ENCODE data around the gene B4GALT1.

DNA sequence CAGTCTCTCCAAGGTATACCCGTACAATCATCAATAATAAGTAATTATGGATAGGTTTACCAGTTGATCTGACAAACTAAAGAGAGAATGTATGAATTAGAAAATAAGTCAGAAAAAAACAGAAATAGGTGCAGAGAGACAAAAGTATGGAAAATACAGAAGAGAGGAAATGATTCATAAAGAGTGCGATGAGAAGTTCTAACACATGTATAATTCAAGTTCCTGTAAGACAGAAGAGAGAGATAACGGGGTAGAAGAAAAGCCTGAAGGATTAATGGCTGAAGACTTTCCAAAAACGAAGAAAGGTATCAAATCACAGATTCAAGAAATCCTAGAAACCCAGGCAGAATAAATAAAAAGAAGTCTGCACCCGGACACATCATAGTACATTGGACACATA lies 74.5 kb downstream of the B4GALT1 start:
- TF ChIP-seq, protein P1, sequence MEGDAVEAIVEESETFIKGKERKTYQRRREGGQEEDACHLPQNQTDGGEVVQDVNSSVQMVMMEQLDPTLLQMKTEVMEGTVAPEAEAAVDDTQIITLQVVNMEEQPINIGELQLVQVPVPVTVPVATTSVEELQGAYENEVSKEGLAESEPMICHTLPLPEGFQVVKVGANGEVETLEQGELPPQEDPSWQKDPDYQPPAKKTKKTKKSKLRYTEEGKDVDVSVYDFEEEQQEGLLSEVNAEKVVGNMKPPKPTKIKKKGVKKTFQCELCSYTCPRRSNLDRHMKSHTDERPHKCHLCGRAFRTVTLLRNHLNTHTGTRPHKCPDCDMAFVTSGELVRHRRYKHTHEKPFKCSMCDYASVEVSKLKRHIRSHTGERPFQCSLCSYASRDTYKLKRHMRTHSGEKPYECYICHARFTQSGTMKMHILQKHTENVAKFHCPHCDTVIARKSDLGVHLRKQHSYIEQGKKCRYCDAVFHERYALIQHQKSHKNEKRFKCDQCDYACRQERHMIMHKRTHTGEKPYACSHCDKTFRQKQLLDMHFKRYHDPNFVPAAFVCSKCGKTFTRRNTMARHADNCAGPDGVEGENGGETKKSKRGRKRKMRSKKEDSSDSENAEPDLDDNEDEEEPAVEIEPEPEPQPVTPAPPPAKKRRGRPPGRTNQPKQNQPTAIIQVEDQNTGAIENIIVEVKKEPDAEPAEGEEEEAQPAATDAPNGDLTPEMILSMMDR (IDR thresholded peaks at IDR 0.05): no peak
- TF ChIP-seq POLR2AphosphoS5 (IDR thresholded peaks at IDR 0.05) (no peak), POLR2A (IDR thresholded peaks at IDR 0.05) (no peak), EP300 (IDR thresholded peaks at IDR 0.05; ENCODE audit: low read depth) (no peak)

All from transverse colon (tissue), 4 donors.